ENCODE results near the gene MAD1L1. TPM values are rescaled to one million over a fixed set of nuclear protein-coding genes. Genes with fewer than 3 reads are reported as not detected.

Gene MAD1L1
- total RNA-seq, 1 donor from 2014 or later = 32.7 TPM

DNA sequence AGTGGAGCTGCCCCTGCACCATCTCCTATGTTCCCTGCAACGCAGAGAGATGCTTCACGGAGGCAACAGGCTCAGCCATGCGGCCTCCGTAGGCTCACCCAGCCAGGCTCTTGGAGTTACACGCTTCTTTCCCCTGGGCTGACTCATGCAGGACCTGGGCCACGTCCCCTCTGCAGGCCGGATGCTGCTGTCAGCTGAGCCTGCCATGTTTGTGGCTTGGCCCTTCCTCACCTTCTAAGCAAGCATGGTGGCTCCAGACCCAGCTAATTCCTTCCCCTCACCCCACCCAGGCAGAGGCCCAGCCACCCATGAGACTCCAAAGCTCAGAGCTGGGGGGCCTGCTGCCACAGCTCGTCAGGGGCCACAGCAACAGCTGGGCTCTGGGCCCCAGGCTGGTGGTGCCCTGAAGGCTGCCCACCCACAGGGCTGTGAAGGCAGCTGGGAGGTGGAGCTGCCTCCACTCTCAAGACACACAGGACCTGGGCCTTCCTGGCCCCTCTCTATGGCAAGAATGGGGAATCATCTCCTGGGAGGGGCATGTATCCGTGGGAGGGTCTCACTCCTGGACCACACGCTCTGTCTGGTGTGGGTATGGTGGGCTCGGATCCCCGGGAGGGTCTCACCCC is 343.1 kb downstream of the MAD1L1 start:
- H3K4me1 Mint-ChIP-seq (ENCODE audit: unreplicated experiment) = no peaks in the 10 kb centered on the region
- H3K9me3 Mint-ChIP-seq (ENCODE audit: unreplicated experiment) = no peaks in the 10 kb centered on the region
- no peak overlapping the region for H3K27ac Mint-ChIP-seq (ENCODE audit: unreplicated experiment)
- no peaks in the 10 kb centered on the region for H3K36me3 Mint-ChIP-seq (ENCODE audit: unreplicated experiment)
- no peak overlapping the region for H3K4me3 Mint-ChIP-seq (ENCODE audit: unreplicated experiment)
- no peak for DNase-seq (ENCODE audit: extremely low spot score, unreplicated experiment)
- H3K27me3 Mint-ChIP-seq (ENCODE audit: unreplicated experiment) = no peaks in the 10 kb centered on the region
- TF ChIP-seq, protein P1, sequence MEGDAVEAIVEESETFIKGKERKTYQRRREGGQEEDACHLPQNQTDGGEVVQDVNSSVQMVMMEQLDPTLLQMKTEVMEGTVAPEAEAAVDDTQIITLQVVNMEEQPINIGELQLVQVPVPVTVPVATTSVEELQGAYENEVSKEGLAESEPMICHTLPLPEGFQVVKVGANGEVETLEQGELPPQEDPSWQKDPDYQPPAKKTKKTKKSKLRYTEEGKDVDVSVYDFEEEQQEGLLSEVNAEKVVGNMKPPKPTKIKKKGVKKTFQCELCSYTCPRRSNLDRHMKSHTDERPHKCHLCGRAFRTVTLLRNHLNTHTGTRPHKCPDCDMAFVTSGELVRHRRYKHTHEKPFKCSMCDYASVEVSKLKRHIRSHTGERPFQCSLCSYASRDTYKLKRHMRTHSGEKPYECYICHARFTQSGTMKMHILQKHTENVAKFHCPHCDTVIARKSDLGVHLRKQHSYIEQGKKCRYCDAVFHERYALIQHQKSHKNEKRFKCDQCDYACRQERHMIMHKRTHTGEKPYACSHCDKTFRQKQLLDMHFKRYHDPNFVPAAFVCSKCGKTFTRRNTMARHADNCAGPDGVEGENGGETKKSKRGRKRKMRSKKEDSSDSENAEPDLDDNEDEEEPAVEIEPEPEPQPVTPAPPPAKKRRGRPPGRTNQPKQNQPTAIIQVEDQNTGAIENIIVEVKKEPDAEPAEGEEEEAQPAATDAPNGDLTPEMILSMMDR (IDR thresholded peaks at IDR 0.05) = no peak

DNA sequence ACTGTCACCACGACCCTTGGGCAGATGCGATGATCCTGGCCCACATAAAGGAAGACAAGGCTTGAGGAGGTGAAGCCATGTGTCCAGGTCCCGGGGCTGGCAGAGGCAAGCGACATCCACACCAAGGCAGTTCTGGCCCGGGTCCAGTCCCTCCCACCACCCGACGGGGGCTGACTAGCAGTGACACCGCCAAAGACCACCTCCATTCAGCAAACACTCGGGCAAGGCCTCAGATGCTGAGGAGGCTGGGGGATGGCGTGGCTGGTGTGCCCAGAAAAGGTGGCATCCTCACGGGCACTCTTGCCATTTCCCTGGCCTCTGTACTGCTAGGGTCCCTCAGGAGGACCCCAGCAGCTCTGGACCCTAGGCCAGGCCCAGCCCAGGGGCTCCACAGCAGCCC is 343.7 kb downstream of the MAD1L1 start:
- Mint-ChIP-seq H3K36me3 (ENCODE audit: unreplicated experiment) (no peaks in the 10 kb centered on the region), H3K4me3 (ENCODE audit: unreplicated experiment) (no peak overlapping the region), H3K27me3 (ENCODE audit: unreplicated experiment) (no peaks in the 10 kb centered on the region), H3K9me3 (ENCODE audit: unreplicated experiment) (no peaks in the 10 kb centered on the region), H3K27ac (ENCODE audit: unreplicated experiment) (no peak overlapping the region), H3K4me1 (ENCODE audit: unreplicated experiment) (no peaks in the 10 kb centered on the region)
- DNase-seq (ENCODE audit: extremely low spot score, unreplicated experiment) = no peak
- TF ChIP-seq, protein P1 (IDR thresholded peaks at IDR 0.05) = no peak

DNA sequence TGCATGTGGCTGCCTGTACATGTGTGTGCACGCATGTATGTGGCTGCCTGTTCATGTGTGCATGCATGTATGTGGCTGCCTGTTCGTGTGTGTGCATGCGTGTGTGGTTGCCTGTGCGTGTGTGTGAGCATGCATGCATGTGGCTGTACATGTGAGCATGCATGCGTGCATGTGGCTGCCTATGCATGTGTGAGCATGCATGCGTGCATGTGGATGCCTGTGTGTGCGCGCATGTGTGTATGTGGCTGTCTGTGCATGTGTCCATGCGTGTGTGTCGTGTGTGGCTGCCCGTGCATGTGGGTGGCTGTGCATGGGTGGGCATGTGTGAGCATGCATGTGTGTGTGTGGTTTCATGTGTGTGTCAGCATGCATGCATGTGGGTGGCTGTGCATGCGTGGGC is 344.3 kb downstream of the MAD1L1 start:
- Mint-ChIP-seq H3K36me3 (ENCODE audit: unreplicated experiment) (no peaks in the 10 kb centered on the region), H3K9me3 (ENCODE audit: unreplicated experiment) (no peaks in the 10 kb centered on the region), H3K27ac (ENCODE audit: unreplicated experiment) (no peak overlapping the region), H3K27me3 (ENCODE audit: unreplicated experiment) (no peaks in the 10 kb centered on the region), H3K4me3 (ENCODE audit: unreplicated experiment) (no peak overlapping the region), H3K4me1 (ENCODE audit: unreplicated experiment) (peaks cover 2% of the 10 kb centered on the region)
- TF ChIP-seq, protein P1 (IDR thresholded peaks at IDR 0.05) = no peak
- DNase-seq (ENCODE audit: extremely low spot score, unreplicated experiment) = no peak

DNA sequence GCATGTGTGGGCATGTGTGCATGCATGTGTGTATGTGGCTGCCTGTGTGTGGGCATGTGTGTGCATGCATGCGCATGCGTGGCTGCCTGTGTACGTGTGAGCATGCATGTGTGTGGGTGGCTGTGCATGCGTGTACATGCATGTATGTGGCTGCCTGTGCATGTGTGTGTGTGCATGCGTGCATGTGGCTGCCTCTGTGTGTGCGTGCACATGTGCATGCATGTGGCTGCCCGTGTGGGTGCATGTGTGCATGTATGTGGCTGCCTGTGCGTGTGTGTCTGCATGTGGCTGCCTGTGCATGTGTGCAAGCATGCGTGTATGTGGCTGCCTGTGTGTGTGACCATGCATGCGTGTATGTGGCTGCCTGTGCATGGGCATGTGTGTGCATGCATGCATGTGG is 345.5 kb downstream of the MAD1L1 start:
- Mint-ChIP-seq H3K36me3 (ENCODE audit: unreplicated experiment) (no peaks in the 10 kb centered on the region), H3K4me3 (ENCODE audit: unreplicated experiment) (no peak overlapping the region), H3K4me1 (ENCODE audit: unreplicated experiment) (peaks cover 7% of the 10 kb centered on the region), H3K27me3 (ENCODE audit: unreplicated experiment) (no peaks in the 10 kb centered on the region), H3K9me3 (ENCODE audit: unreplicated experiment) (no peaks in the 10 kb centered on the region), H3K27ac (ENCODE audit: unreplicated experiment) (no peak overlapping the region)
- TF ChIP-seq, protein P1 (IDR thresholded peaks at IDR 0.05) = no peak
- DNase-seq (ENCODE audit: extremely low spot score, unreplicated experiment) = no peak

DNA sequence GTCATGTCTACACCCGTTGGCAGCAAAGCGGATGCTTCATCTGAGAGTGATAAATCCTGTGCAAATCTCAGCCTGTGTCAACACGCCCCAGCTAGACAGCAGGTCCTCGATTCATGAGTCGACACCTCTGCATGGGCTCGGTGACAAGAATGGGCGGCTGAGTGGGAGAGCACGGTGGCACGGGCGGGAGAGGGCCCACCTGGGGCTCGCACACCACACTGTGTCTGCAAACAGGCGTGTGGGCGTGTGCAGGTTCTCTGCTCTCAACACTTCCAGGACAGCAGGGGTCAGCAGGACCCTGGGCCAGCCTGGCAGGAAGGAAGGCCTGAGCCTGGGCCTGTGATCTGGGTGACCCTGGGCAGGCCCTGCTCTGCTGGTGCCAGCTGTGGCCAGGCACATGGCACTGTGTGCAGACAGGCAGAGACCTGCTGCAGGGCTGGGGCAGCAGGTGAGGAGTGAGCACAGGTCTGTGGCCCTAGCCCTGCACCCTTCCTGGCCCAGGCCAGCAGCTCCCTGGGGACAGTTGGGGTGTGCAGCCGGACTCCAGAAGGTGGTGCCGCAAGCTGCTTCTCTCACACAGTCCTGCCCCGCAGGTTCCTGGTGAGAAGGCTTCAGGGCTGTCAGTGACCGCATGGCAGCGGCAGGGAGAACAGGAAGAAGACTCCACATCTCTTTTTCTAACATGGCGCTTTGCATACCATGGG is 346.2 kb downstream of the MAD1L1 start:
- DNase-seq (ENCODE audit: extremely low spot score, unreplicated experiment) = no peak
- H3K4me1 Mint-ChIP-seq (ENCODE audit: unreplicated experiment) = peaks cover 7% of the 10 kb centered on the region
- no peaks in the 10 kb centered on the region for H3K36me3 Mint-ChIP-seq (ENCODE audit: unreplicated experiment)
- H3K27me3 Mint-ChIP-seq (ENCODE audit: unreplicated experiment) = no peaks in the 10 kb centered on the region
- no peak overlapping the region for H3K27ac Mint-ChIP-seq (ENCODE audit: unreplicated experiment)
- TF ChIP-seq, protein P1 (IDR thresholded peaks at IDR 0.05) = no peak
- no peaks in the 10 kb centered on the region for H3K9me3 Mint-ChIP-seq (ENCODE audit: unreplicated experiment)
- H3K4me3 Mint-ChIP-seq (ENCODE audit: unreplicated experiment) = no peak overlapping the region

All from osteocyte (in vitro differentiated cells).